ENCODE data around the gene SP5. TPM values are rescaled to one million over a fixed set of nuclear protein-coding genes. Genes with fewer than 3 reads are reported as not detected.

SP5 gene
- total RNA-seq, 1 donor from 2014 or later = 0.44 TPM

DNA sequence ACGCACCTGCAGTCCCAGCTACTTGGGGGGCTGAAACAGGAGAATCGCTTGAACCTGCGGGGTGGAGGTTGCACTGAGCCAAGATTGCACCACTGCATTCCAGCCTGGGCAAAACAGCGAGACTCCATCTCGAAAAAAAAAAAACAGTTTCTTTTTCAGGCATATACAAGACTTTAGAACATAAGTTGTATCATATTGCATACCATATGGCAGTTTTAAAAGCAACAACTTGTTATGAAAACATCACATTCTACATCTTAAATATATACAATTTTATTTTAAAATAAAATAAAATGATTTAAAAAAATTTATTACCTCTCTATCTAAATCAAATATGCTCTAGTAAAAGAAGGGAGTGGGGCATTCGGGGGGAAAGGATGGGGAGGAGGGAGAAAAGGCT is 39.4 kb upstream of the SP5 start:
- H3K9me3 ChIP-seq (replicated peaks) = no peaks in the 10 kb centered on the region
- no peak for DNase-seq
- no peaks in the 10 kb centered on the region for H3K4me1 ChIP-seq
- no peaks in the 10 kb centered on the region for H3K36me3 ChIP-seq
- H3K27ac ChIP-seq (replicated peaks) = no peak overlapping the region
- intact Hi-C loops (cut with micrococcal nuclease) = no loop called here
- no peak for TF ChIP-seq CTCF (IDR thresholded peaks at IDR 0.05; ENCODE audit: borderline replicate concordance)
- no peaks in the 10 kb centered on the region for H3K27me3 ChIP-seq (ENCODE audit: low read depth)
- no peak overlapping the region for H3K4me3 ChIP-seq

DNA sequence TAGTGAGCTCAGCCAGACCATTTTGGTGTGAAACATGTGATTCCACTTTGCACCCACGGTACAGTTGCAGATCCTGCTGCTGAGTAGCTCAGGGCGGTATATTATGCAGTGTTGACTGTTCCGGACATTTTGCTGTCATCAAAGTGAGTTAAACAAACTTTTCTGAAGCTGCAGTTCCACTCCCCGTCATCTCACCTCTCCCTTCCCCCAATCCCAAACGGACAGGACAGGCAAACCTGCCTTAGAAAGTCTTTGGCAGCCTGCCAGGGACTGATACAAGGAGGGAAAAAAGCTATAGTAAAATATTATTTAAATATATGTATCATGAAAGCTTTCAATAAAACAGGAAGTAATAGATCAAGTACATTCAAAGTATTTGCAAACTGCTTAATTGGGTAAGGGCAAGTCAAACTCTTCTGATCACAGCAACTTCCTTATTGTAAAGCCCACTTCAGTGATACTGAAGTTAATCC is 35.5 kb upstream of the SP5 start:
- H3K36me3 ChIP-seq = no peaks in the 10 kb centered on the region
- H3K9me3 ChIP-seq (replicated peaks) = no peaks in the 10 kb centered on the region
- peaks cover 28% of the 10 kb centered on the region for H3K27me3 ChIP-seq (ENCODE audit: low read depth)
- TF ChIP-seq CTCF (IDR thresholded peaks at IDR 0.05; ENCODE audit: borderline replicate concordance) = no peak
- no peak for DNase-seq
- no peak overlapping the region for H3K4me3 ChIP-seq
- H3K4me1 ChIP-seq = no peaks in the 10 kb centered on the region
- intact Hi-C loops (cut with micrococcal nuclease) = no loop called here
- no peak overlapping the region for H3K27ac ChIP-seq (replicated peaks)

GRCh38 chr2:170680172-170680941 is 34.8 kb upstream of the SP5 start:
- no peak for TF ChIP-seq CTCF (IDR thresholded peaks at IDR 0.05; ENCODE audit: borderline replicate concordance)
- intact Hi-C loops (cut with micrococcal nuclease) = no loop called here

GRCh38 chr2:170681311-170681710 is 33.8 kb upstream of the SP5 start:
- Histone ChIP-seq H3K27ac (replicated peaks) (no peak overlapping the region), H3K9me3 (replicated peaks) (no peaks in the 10 kb centered on the region), H3K36me3 (no peaks in the 10 kb centered on the region), H3K27me3 (ENCODE audit: low read depth) (peaks cover 28% of the 10 kb centered on the region), H3K4me1 (no peaks in the 10 kb centered on the region), H3K4me3 (no peak overlapping the region)
- TF ChIP-seq CTCF (IDR thresholded peaks at IDR 0.05; ENCODE audit: borderline replicate concordance) = no peak
- no peak for DNase-seq
- intact Hi-C loops (cut with micrococcal nuclease) = no loop called here

More at GRCh38 chr2:170680172-170680941, 34.8 kb upstream of the SP5 start:
- Histone ChIP-seq H3K27ac (replicated peaks) (no peak overlapping the region), H3K27me3 (ENCODE audit: low read depth) (peaks cover 28% of the 10 kb centered on the region), H3K36me3 (no peaks in the 10 kb centered on the region), H3K4me3 (no peak overlapping the region), H3K9me3 (replicated peaks) (no peaks in the 10 kb centered on the region), H3K4me1 (no peaks in the 10 kb centered on the region)
- DNase-seq = no peak

DNA sequence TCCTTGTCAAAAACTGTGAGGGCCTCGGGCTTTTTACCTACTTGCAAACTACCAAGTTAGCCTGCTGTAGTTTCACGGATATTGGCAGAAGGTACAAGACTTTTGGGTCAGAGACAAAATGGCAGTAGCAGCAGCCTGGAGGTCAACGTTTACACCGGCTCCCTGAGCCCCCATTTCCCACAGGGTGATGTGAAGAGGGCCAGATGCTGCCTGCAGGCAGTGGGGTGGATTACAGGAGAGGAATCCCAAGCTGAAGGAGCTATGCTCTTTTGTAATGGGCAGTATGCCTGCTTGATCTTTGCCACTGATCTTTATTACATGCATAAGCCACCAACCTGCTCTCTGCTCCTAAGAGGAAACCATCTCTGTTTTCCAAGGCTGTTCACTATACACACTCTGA is 29.5 kb upstream of the SP5 start:
- no peak for TF ChIP-seq CTCF (IDR thresholded peaks at IDR 0.05; ENCODE audit: borderline replicate concordance)
- Histone ChIP-seq H3K4me1 (no peaks in the 10 kb centered on the region), H3K27ac (replicated peaks) (no peak overlapping the region), H3K9me3 (replicated peaks) (no peaks in the 10 kb centered on the region), H3K4me3 (no peak overlapping the region), H3K27me3 (ENCODE audit: low read depth) (peaks cover 28% of the 10 kb centered on the region), H3K36me3 (no peaks in the 10 kb centered on the region)
- intact Hi-C loops (cut with micrococcal nuclease) = no loop called here
- DNase-seq = no peak
